ENCODE data around the gene CNTNAP2. TPM values are rescaled to one million over a fixed set of nuclear protein-coding genes. Genes with fewer than 3 reads are reported as not detected.
"Not testable (repeated sequence)": the region's sequence is repeated elsewhere in the genome, so short reads cannot be mapped to it uniquely, and the experiment has no call there.

Gene CNTNAP2
- total RNA-seq, 2 donors from 2014 or later = not detected

GRCh38 chr7:147570390-147570789, 1453.8 kb downstream of the CNTNAP2 start:
- no peaks in the 10 kb centered on the region for H3K27me3 Mint-ChIP-seq
- ATAC-seq (replicated peaks) = no peak
- no peaks in the 10 kb centered on the region for H3K36me3 Mint-ChIP-seq (ENCODE audit: low read depth)
- no peak overlapping the region for H3K27ac Mint-ChIP-seq
- no peaks in the 10 kb centered on the region for H3K4me1 Mint-ChIP-seq
- peaks cover 16% of the 10 kb centered on the region for H3K9me3 Mint-ChIP-seq
- H3K4me3 Mint-ChIP-seq = no peak overlapping the region

- no peak for ATAC-seq (replicated peaks)
- no peaks in the 10 kb centered on the region for H3K4me1 Mint-ChIP-seq
- no peaks in the 10 kb centered on the region for H3K36me3 Mint-ChIP-seq (ENCODE audit: low read depth)
- no peak overlapping the region for H3K27ac Mint-ChIP-seq
- no peak overlapping the region for H3K4me3 Mint-ChIP-seq
- H3K9me3 Mint-ChIP-seq = peaks cover 11% of the 10 kb centered on the region
- H3K27me3 Mint-ChIP-seq = no peaks in the 10 kb centered on the region
Observed at GRCh38 chr7:147571436-147572185, 1455.0 kb downstream of the CNTNAP2 start.

- no peaks in the 10 kb centered on the region for H3K27me3 Mint-ChIP-seq
- H3K4me1 Mint-ChIP-seq = no peaks in the 10 kb centered on the region
- H3K36me3 Mint-ChIP-seq (ENCODE audit: low read depth) = no peaks in the 10 kb centered on the region
- no peak overlapping the region for H3K27ac Mint-ChIP-seq
- no peaks in the 10 kb centered on the region for H3K9me3 Mint-ChIP-seq
- ATAC-seq (replicated peaks) = no peak
- no peak overlapping the region for H3K4me3 Mint-ChIP-seq
Observed at GRCh38 chr7:147578196-147578595, 1461.6 kb downstream of the CNTNAP2 start.

- H3K9me3 Mint-ChIP-seq = no peaks in the 10 kb centered on the region
- no peak overlapping the region for H3K4me3 Mint-ChIP-seq
- H3K27me3 Mint-ChIP-seq = no peaks in the 10 kb centered on the region
- no peak overlapping the region for H3K27ac Mint-ChIP-seq
- no peaks in the 10 kb centered on the region for H3K4me1 Mint-ChIP-seq
- ATAC-seq (replicated peaks) = no peak
- H3K36me3 Mint-ChIP-seq (ENCODE audit: low read depth) = no peaks in the 10 kb centered on the region
Observed at GRCh38 chr7:147579148-147579547, 1462.5 kb downstream of the CNTNAP2 start.

GRCh38 chr7:147584771-147585193, 1468.2 kb downstream of the CNTNAP2 start:
- H3K4me1 Mint-ChIP-seq = no peaks in the 10 kb centered on the region
- ATAC-seq (replicated peaks) = no peak

GRCh38 chr7:147586110-147586509, 1469.5 kb downstream of the CNTNAP2 start:
- H3K27ac Mint-ChIP-seq = no peak overlapping the region
- H3K4me1 Mint-ChIP-seq = no peaks in the 10 kb centered on the region
- no peaks in the 10 kb centered on the region for H3K36me3 Mint-ChIP-seq (ENCODE audit: low read depth)
- H3K9me3 Mint-ChIP-seq = peaks cover 4% of the 10 kb centered on the region
- no peak for ATAC-seq (replicated peaks)
- no peak overlapping the region for H3K4me3 Mint-ChIP-seq
- no peaks in the 10 kb centered on the region for H3K27me3 Mint-ChIP-seq

More at GRCh38 chr7:147584771-147585193, 1468.2 kb downstream of the CNTNAP2 start:
- no peak overlapping the region for H3K27ac Mint-ChIP-seq
- H3K27me3 Mint-ChIP-seq = no peaks in the 10 kb centered on the region
- H3K4me3 Mint-ChIP-seq = no peak overlapping the region
- H3K36me3 Mint-ChIP-seq (ENCODE audit: low read depth) = no peaks in the 10 kb centered on the region
- peaks cover 4% of the 10 kb centered on the region for H3K9me3 Mint-ChIP-seq

GRCh38 chr7:147586526-147586925, 1469.9 kb downstream of the CNTNAP2 start:
- Mint-ChIP-seq H3K27me3 (no peaks in the 10 kb centered on the region), H3K9me3 (peaks cover 4% of the 10 kb centered on the region)
- no peak for ATAC-seq (replicated peaks)

GRCh38 chr7:147593271-147594057, 1476.9 kb downstream of the CNTNAP2 start:
- ATAC-seq (replicated peaks) = no peak
- Mint-ChIP-seq H3K36me3 (ENCODE audit: low read depth) (no peaks in the 10 kb centered on the region), H3K27me3 (no peaks in the 10 kb centered on the region), H3K9me3 (peaks cover 17% of the 10 kb centered on the region), H3K4me1 (no peaks in the 10 kb centered on the region), H3K27ac (no peak overlapping the region), H3K4me3 (no peak overlapping the region)

More at GRCh38 chr7:147586526-147586925, 1469.9 kb downstream of the CNTNAP2 start:
- Mint-ChIP-seq H3K4me1 (no peaks in the 10 kb centered on the region), H3K27ac (no peak overlapping the region), H3K4me3 (no peak overlapping the region), H3K36me3 (ENCODE audit: low read depth) (no peaks in the 10 kb centered on the region)

- H3K9me3 Mint-ChIP-seq = peaks cover 22% of the 10 kb centered on the region
- no peaks in the 10 kb centered on the region for H3K4me1 Mint-ChIP-seq
- H3K27me3 Mint-ChIP-seq = no peaks in the 10 kb centered on the region
- no peak overlapping the region for H3K4me3 Mint-ChIP-seq
- no peak overlapping the region for H3K27ac Mint-ChIP-seq
- H3K36me3 Mint-ChIP-seq (ENCODE audit: low read depth) = no peaks in the 10 kb centered on the region
- ATAC-seq (replicated peaks) = no peak
Observed at GRCh38 chr7:147595042-147595441, 1478.4 kb downstream of the CNTNAP2 start.

- H3K4me1 Mint-ChIP-seq; ATAC-seq (replicated peaks); H3K27ac Mint-ChIP-seq: not testable (repeated sequence)
Observed at GRCh38 chr7:147598687-147599086, 1482.1 kb downstream of the CNTNAP2 start.

GRCh38 chr7:147605323-147605722, 1488.7 kb downstream of the CNTNAP2 start:
- H3K36me3 Mint-ChIP-seq (ENCODE audit: low read depth) = no peaks in the 10 kb centered on the region
- H3K4me3 Mint-ChIP-seq = no peak overlapping the region
- H3K4me1 Mint-ChIP-seq = no peaks in the 10 kb centered on the region
- ATAC-seq (replicated peaks) = no peak
- no peaks in the 10 kb centered on the region for H3K27me3 Mint-ChIP-seq
- peaks cover 3% of the 10 kb centered on the region for H3K9me3 Mint-ChIP-seq
- no peak overlapping the region for H3K27ac Mint-ChIP-seq

More at GRCh38 chr7:147598687-147599086, 1482.1 kb downstream of the CNTNAP2 start:
- not testable (repeated sequence) for H3K4me3 Mint-ChIP-seq; H3K27me3 Mint-ChIP-seq; H3K36me3 Mint-ChIP-seq (ENCODE audit: low read depth)
- H3K9me3 Mint-ChIP-seq = peaks cover 24% of the 10 kb centered on the region

GRCh38 chr7:147607157-147607800, 1490.7 kb downstream of the CNTNAP2 start:
- no peaks in the 10 kb centered on the region for H3K36me3 Mint-ChIP-seq (ENCODE audit: low read depth)
- no peak overlapping the region for H3K27ac Mint-ChIP-seq
- no peaks in the 10 kb centered on the region for H3K27me3 Mint-ChIP-seq
- peaks cover 3% of the 10 kb centered on the region for H3K9me3 Mint-ChIP-seq
- no peak overlapping the region for H3K4me3 Mint-ChIP-seq
- no peak for ATAC-seq (replicated peaks)
- no peaks in the 10 kb centered on the region for H3K4me1 Mint-ChIP-seq

GRCh38 chr7:147611431-147611830, 1494.8 kb downstream of the CNTNAP2 start:
- no peak for ATAC-seq (replicated peaks)
- H3K36me3 Mint-ChIP-seq (ENCODE audit: low read depth) = no peaks in the 10 kb centered on the region
- H3K27ac Mint-ChIP-seq = no peak overlapping the region
- H3K4me1 Mint-ChIP-seq = no peaks in the 10 kb centered on the region
- no peaks in the 10 kb centered on the region for H3K27me3 Mint-ChIP-seq
- peaks cover 3% of the 10 kb centered on the region for H3K9me3 Mint-ChIP-seq
- H3K4me3 Mint-ChIP-seq = no peak overlapping the region

- Mint-ChIP-seq H3K27ac (no peak overlapping the region), H3K4me3 (no peak overlapping the region), H3K27me3 (no peaks in the 10 kb centered on the region)
Observed at GRCh38 chr7:147635288-147635687, 1518.7 kb downstream of the CNTNAP2 start.

More at GRCh38 chr7:147635288-147635687, 1518.7 kb downstream of the CNTNAP2 start:
- Mint-ChIP-seq H3K36me3 (ENCODE audit: low read depth) (no peaks in the 10 kb centered on the region), H3K9me3 (peaks cover 17% of the 10 kb centered on the region), H3K4me1 (no peaks in the 10 kb centered on the region)
- ATAC-seq (replicated peaks) = no peak

Measured in activated T-helper 17 cell treated with anti-CD3 and anti-CD28 coated beads, Interleukin-2, amount 50 U/mL, for 72 hours (primary cell).